Naive thymus-derived CD4-positive, alpha-beta T cell (primary cell): ENCODE results near the gene GPR137C. TPM values are rescaled to one million over a fixed set of nuclear protein-coding genes. Genes with fewer than 3 reads are reported as not detected.

Experiments used
- ATAC-seq: fragments of 150-1000 bp; cut with Tn5 transposase; 2 replicates; pipeline ENCODE4 v1.10.0; 2021; ENCODE audit warnings: mild to moderate bottlenecking, moderate library complexity
- CTCF ChIA-PET: fragments of 350-600 bp; sonication (Branson Sonifier 250); formaldehyde crosslinking; loops from one replicate; lab custom pipeline; 2021; ENCODE audit warnings: antibody characterized with exemption; lab: Charles Lee
- POLR2A ChIA-PET: fragments of 350-600 bp; sonication (Branson Sonifier 250); formaldehyde crosslinking; loops from one replicate; lab custom pipeline; 2021; ENCODE audit warnings: antibody characterized with exemption, inconsistent platforms; lab: Charles Lee
- DNase-seq, 9 donors: peaks; one replicate each; pipeline versions ENCODE4 v3.0.0 to v3.0.0-alpha.2; 2020 to 2022; ENCODE audit warnings: mixed read lengths in 1 of 9
- H3K27ac ChIP-seq: one replicate; pipeline ENCODE4 v1.7.0; 2013; ENCODE audit warnings: mild to moderate bottlenecking, low read depth, low read length, moderate library complexity
- H3K27me3 ChIP-seq, 2 donors: one replicate each; pipeline ENCODE4 v1.7.0; 2013; ENCODE audit warnings: low read length in 2 of 2, mild to moderate bottlenecking in 2 of 2, moderate library complexity in 2 of 2; ENCODE audit not compliant: control insufficient read depth in 2 of 2, insufficient read depth in 2 of 2
- H3K36me3 ChIP-seq, 3 experiments: 1 replicate in 2 of 3; 2 replicates in 1 of 3; pipeline ENCODE4 v1.7.0; 2013; ENCODE audit warnings: low read length in 3 of 3, mild to moderate bottlenecking in 3 of 3, moderate library complexity in 1 of 3; ENCODE audit not compliant: insufficient read depth in 3 of 3, control insufficient read depth in 2 of 3
- H3K4me1 ChIP-seq, 2 donors: one replicate each; pipeline ENCODE4 v1.7.0; 2013; ENCODE audit warnings: low read length in 2 of 2, mild to moderate bottlenecking in 2 of 2, moderate library complexity in 1 of 2; ENCODE audit not compliant: control insufficient read depth in 2 of 2, insufficient read depth in 2 of 2
- H3K4me3 ChIP-seq: 2 replicates; pipeline ENCODE4 v1.7.0; 2013; ENCODE audit warnings: mild to moderate bottlenecking, low read length
- H3K9me3 ChIP-seq, 3 experiments: 1 replicate in 2 of 3; 2 replicates in 1 of 3; pipeline ENCODE4 v1.7.0; 2013; ENCODE audit warnings: low read length in 3 of 3; ENCODE audit not compliant: control insufficient read depth in 2 of 3
- H3K27ac Mint-ChIP-seq, 9 donors: one replicate each; pipeline ENCODE4 v1.8.0; 2020 to 2022; ENCODE audit warnings: mixed read lengths in 9 of 9, mild to moderate bottlenecking in 8 of 9, moderate library complexity in 5 of 9, inconsistent platforms in 2 of 9
- H3K27me3 Mint-ChIP-seq, 5 donors: one replicate each; pipeline ENCODE4 v1.8.0; 2021 to 2022; ENCODE audit warnings: mixed read lengths in 5 of 5, mild to moderate bottlenecking in 1 of 5
- H3K36me3 Mint-ChIP-seq, 5 donors: one replicate each; pipeline ENCODE4 v1.8.0; 2020 to 2022; ENCODE audit warnings: mixed read lengths in 5 of 5, mild to moderate bottlenecking in 3 of 5, inconsistent platforms in 1 of 5
- H3K4me1 Mint-ChIP-seq, 7 donors: one replicate each; pipeline ENCODE4 v1.8.0; 2020 to 2022; ENCODE audit warnings: mixed read lengths in 7 of 7, mild to moderate bottlenecking in 3 of 7, inconsistent platforms in 1 of 7
- H3K4me3 Mint-ChIP-seq, 10 donors: one replicate each; pipeline ENCODE4 v1.8.0; 2020 to 2022; ENCODE audit warnings: mild to moderate bottlenecking in 10 of 10, mixed read lengths in 10 of 10, moderate library complexity in 6 of 10, inconsistent platforms in 2 of 10
- H3K9me3 Mint-ChIP-seq, 11 donors: one replicate each; pipeline ENCODE4 v1.8.0; 2020 to 2022; ENCODE audit warnings: mixed read lengths in 11 of 11, mild to moderate bottlenecking in 4 of 11, inconsistent platforms in 1 of 11, moderate library complexity in 1 of 11
- intact Hi-C, 2 donors: fragments of 100-400 bp; cut with micrococcal nuclease; formaldehyde crosslinking; loops; one replicate each; pipeline ENCODE4 v1.15.1; 2023
- polyA plus RNA-seq, 2 donors: library from polyadenylated mRNA; unstranded; fragments of 300-500 nt; fragmentation: Illumina TruSeq; gene quantifications; one replicate each; pipeline ENCODE4 v1.2.3, GENCODE V29; 2021
- total RNA-seq, 6 experiments: library from RNA in 5 of 6; stranded (reverse) in 5 of 6; gene quantifications; 1 replicate in 5 of 6; 2 replicates in 1 of 6; pipeline ENCODE4 v1.2.3 and lab custom pipeline; 2021 to 2026

The GPR137C gene
- total and polyA plus RNA-seq, 7 experiments from 2014 or later, result 0.27 to 0.70 (median 0.34) TPM; not detected in 4

DNA sequence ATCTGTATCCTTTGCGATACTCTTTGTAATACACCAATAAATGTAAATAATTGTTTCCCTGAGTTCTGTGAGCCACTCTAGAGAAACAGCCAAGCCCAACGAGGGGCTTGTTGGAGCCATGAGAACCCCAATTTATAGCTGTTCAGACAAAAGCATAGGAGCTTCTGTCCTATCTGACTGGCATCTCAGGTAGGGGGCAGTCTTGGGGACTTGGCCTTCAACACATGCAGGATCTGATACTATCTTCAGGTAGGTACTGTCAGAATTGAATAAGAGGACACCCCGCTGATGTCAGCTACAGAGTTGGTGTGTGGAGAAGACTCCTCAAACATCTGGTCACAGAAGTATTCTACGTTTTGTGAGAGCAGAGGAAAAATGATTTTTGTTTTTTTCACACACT, 25.6 kb upstream of the GPR137C start:
- Mint-ChIP-seq H3K27ac (no peak overlapping the region), H3K4me3 (no peak overlapping the region), H3K27me3 (no peaks in the 10 kb centered on the region), H3K9me3 (no peaks in the 10 kb centered on the region), H3K4me1 (peaks cover 0 to 2% (median 0%) of the 10 kb centered on the region in 7 donors), H3K36me3 (peaks cover 0 to 15% (median 11%) of the 10 kb centered on the region in 5 donors)
- ChIA-PET POLR2A (interaction anchor here (1.3 kb wide), 1 partner anchor 25 kb away, joined by 5 read pairs; the partner anchor contains the start of gene TXNDC16), CTCF (no interaction called here)
- H3K9me3 ChIP-seq, result no peaks in the 10 kb centered on the region
- no peaks in the 10 kb centered on the region for H3K27me3 ChIP-seq
- ATAC-seq, result no peak
- intact Hi-C loops, result loop anchor here in 1 of 2 donors (5.0 kb wide), 1 partner anchor 230 kb away; no protein-coding TSS in a partner anchor
- H3K36me3 ChIP-seq, result no peaks in the 10 kb centered on the region
- no peak overlapping the region for H3K4me3 ChIP-seq
- H3K4me1 ChIP-seq, result no peaks in the 10 kb centered on the region
- no peak overlapping the region for H3K27ac ChIP-seq
- DNase-seq, result no peak

GRCh38 chr14:52531481-52531880, 21.2 kb upstream of the GPR137C start:
- peaks cover 4 to 33% (median 22%) of the 10 kb centered on the region in 5 donors for H3K36me3 Mint-ChIP-seq
- Histone ChIP-seq H3K4me1 (no peaks in the 10 kb centered on the region), H3K4me3 (no peak overlapping the region), H3K27me3 (no peaks in the 10 kb centered on the region), H3K9me3 (no peaks in the 10 kb centered on the region), H3K36me3 (peaks cover 0 to 31% (median 0%) of the 10 kb centered on the region in 3 experiments), H3K27ac (no peak overlapping the region)
- POLR2A ChIA-PET, result no interaction called here
- ATAC-seq (no peak), DNase-seq (no peak)
- H3K4me1 Mint-ChIP-seq, result peaks cover 0 to 2% (median 0%) of the 10 kb centered on the region in 7 donors
- H3K4me3 Mint-ChIP-seq, result no peak overlapping the region
- H3K27me3 Mint-ChIP-seq, result no peaks in the 10 kb centered on the region
- CTCF ChIA-PET, result no interaction called here
- intact Hi-C loops, result loop anchor here (1.0 to 5.0 kb wide), 3 partner anchors 21 to 246 kb away; partner anchors contain the start of genes GPR137C (in 2 of the 2) and TXNDC16 (in 2 of the 2)
- no peak overlapping the region for H3K27ac Mint-ChIP-seq
- no peaks in the 10 kb centered on the region for H3K9me3 Mint-ChIP-seq

GRCh38 chr14:52536269-52536668, 16.4 kb upstream of the GPR137C start:
- no peak for DNase-seq
- ChIA-PET POLR2A (interaction anchor here (0.6 kb wide), 1 partner anchor 20 kb away, joined by 4 read pairs; no protein-coding TSS in a partner anchor), CTCF (interaction anchor here (0.6 kb wide), 1 partner anchor 15 kb away, joined by 4 read pairs; no protein-coding TSS in a partner anchor)
- intact Hi-C loops, result no loop called here
- ATAC-seq, result no peak
- H3K36me3 Mint-ChIP-seq, result peaks cover 4 to 53% (median 39%) of the 10 kb centered on the region in 5 donors
- H3K27ac ChIP-seq, result no peak overlapping the region
- H3K9me3 Mint-ChIP-seq, result no peaks in the 10 kb centered on the region
- H3K4me1 Mint-ChIP-seq, result peaks cover 0 to 14% (median 8%) of the 10 kb centered on the region in 7 donors
- H3K9me3 ChIP-seq, result no peaks in the 10 kb centered on the region
- peaks cover 0 to 36% (median 0%) of the 10 kb centered on the region in 3 experiments for H3K36me3 ChIP-seq
- H3K27me3 ChIP-seq, result no peaks in the 10 kb centered on the region
- H3K4me3 Mint-ChIP-seq, result no peak overlapping the region
- no peak overlapping the region for H3K4me3 ChIP-seq
- no peaks in the 10 kb centered on the region for H3K27me3 Mint-ChIP-seq
- H3K27ac Mint-ChIP-seq, result no peak overlapping the region
- H3K4me1 ChIP-seq, result no peaks in the 10 kb centered on the region

GRCh38 chr14:52538623-52539022, 14.0 kb upstream of the GPR137C start:
- no peaks in the 10 kb centered on the region for H3K9me3 Mint-ChIP-seq
- peaks cover 0 to 30% (median 0%) of the 10 kb centered on the region in 3 experiments for H3K36me3 ChIP-seq

DNA sequence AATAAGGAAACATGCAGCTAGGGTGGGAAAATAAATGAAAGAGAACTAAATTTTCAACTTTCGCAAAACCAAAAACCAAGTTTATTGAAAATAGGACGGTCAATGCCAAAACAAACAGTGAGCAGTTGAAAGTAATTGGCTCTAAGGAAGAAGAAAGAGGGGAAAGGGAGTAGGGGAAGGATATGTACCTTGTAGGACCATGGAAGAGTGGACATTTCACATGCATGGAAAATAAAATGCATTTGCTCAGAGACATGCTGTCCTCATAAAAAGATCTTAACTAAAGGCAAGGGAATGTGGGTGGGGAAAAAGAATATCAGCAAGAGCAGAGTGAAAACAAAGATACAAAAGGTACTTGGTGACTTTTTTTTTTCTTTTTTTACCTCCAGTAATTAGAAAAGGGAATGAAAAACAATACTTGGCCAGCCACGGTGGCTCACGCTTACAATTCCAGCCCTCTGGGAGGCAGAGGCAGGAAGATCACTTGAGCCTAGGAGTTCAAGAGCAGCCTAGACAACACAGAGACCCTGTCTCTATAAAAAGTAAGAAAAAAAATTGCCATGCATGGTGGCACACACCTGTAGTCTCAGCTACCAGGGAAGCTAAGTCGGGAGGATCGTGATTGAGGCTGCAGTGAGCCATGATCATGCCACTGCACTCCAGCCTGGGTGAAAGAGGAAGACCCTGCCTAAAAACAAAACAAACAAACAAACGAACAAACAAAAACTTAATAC, 6.9 kb upstream of the GPR137C start:
- H3K4me3 ChIP-seq, result no peak overlapping the region
- H3K9me3 ChIP-seq, result no peaks in the 10 kb centered on the region
- CTCF ChIA-PET, result no interaction called here
- intact Hi-C loops, result no loop called here
- no peaks in the 10 kb centered on the region for H3K27me3 ChIP-seq
- H3K4me3 Mint-ChIP-seq, result no peak overlapping the region
- H3K36me3 ChIP-seq, result no peaks in the 10 kb centered on the region
- no peak for DNase-seq
- H3K27ac Mint-ChIP-seq, result peak overlapping the region in 1 of 9 donors; percentile 37
- no peak overlapping the region for H3K27ac ChIP-seq
- ATAC-seq, result no peak
- peaks cover 0 to 35% (median 8%) of the 10 kb centered on the region in 5 donors for H3K36me3 Mint-ChIP-seq
- peaks cover 0 to 33% (median 22%) of the 10 kb centered on the region in 7 donors for H3K4me1 Mint-ChIP-seq
- H3K9me3 Mint-ChIP-seq, result no peaks in the 10 kb centered on the region
- H3K27me3 Mint-ChIP-seq, result no peaks in the 10 kb centered on the region
- POLR2A ChIA-PET, result interaction anchor here (0.7 kb wide), 1 partner anchor 139 kb away, joined by 3 read pairs; no protein-coding TSS in a partner anchor
- peaks cover 0 to 7% of the 10 kb centered on the region in 2 donors for H3K4me1 ChIP-seq

More at GRCh38 chr14:52538623-52539022, 14.0 kb upstream of the GPR137C start:
- Histone ChIP-seq H3K9me3 (no peaks in the 10 kb centered on the region), H3K4me1 (no peaks in the 10 kb centered on the region), H3K4me3 (no peak overlapping the region), H3K27ac (no peak overlapping the region), H3K27me3 (no peaks in the 10 kb centered on the region)
- no peak for DNase-seq
- ChIA-PET POLR2A (no interaction called here), CTCF (no interaction called here)
- Mint-ChIP-seq H3K4me1 (peaks cover 0 to 14% (median 8%) of the 10 kb centered on the region in 7 donors), H3K27ac (peak overlapping the region in 1 of 9 donors; percentile 25), H3K27me3 (no peaks in the 10 kb centered on the region), H3K36me3 (peaks cover 4 to 61% (median 34%) of the 10 kb centered on the region in 5 donors), H3K4me3 (no peak overlapping the region)
- intact Hi-C loops, result no loop called here
- no peak for ATAC-seq

- H3K27me3 ChIP-seq, result no peaks in the 10 kb centered on the region
- H3K27ac ChIP-seq, result no peak overlapping the region
- intact Hi-C loops, result no loop called here
- Mint-ChIP-seq H3K4me1 (peaks cover 0 to 36% (median 27%) of the 10 kb centered on the region in 7 donors), H3K36me3 (peaks cover 0 to 35% (median 8%) of the 10 kb centered on the region in 5 donors), H3K4me3 (no peak overlapping the region), H3K27me3 (no peaks in the 10 kb centered on the region), H3K27ac (peak overlapping the region in 1 of 9 donors; percentile 37), H3K9me3 (no peaks in the 10 kb centered on the region)
- H3K9me3 ChIP-seq, result no peaks in the 10 kb centered on the region
- ATAC-seq, result no peak
- DNase-seq, result no peak
- ChIA-PET CTCF (no interaction called here), POLR2A (interaction anchor here (0.6 to 0.7 kb wide), 2 partner anchors 10 to 139 kb away, joined by 3 to 9 read pairs; no protein-coding TSS in a partner anchor)
- no peaks in the 10 kb centered on the region for H3K36me3 ChIP-seq
- H3K4me3 ChIP-seq, result no peak overlapping the region
- peaks cover 4 to 13% of the 10 kb centered on the region in 2 donors for H3K4me1 ChIP-seq
Measured at GRCh38 chr14:52546318-52546670, 6.3 kb upstream of the GPR137C start.
